Testis (tissue), 3 donors: ENCODE data around the gene ABHD18. TPM values are rescaled to one million over a fixed set of nuclear protein-coding genes. Genes with fewer than 3 reads are reported as not detected.
"Not testable (repeated sequence)": the region's sequence is repeated elsewhere in the genome, so short reads cannot be mapped to it uniquely, and the experiment has no call there.

Source experiments
- DNase-seq: peaks from one replicate; pipeline ENCODE4 v3.0.0-alpha.2; 2019
- H3K27ac ChIP-seq, 2 donors: fragments of 200-600 bp; sonication (generic); one replicate each; pipeline ENCODE4 v1.5.1; 2019
- H3K27me3 ChIP-seq: fragments of 200-600 bp; sonication (generic); one replicate; pipeline ENCODE4 v1.5.1; 2019
- H3K36me3 ChIP-seq: fragments of 200-600 bp; sonication (generic); one replicate; pipeline ENCODE4 v1.5.1; 2017; ENCODE audit warnings: low read depth; ENCODE audit errors: missing control alignments
- H3K4me1 ChIP-seq: fragments of 200-600 bp; sonication (generic); one replicate; pipeline ENCODE4 v1.5.1; 2019
- H3K4me3 ChIP-seq, 2 donors: fragments of 200-600 bp; sonication (generic); one replicate each; pipeline ENCODE4 v1.5.1; 2017 to 2019
- H3K9me3 ChIP-seq: fragments of 200-600 bp; sonication (generic); one replicate; pipeline ENCODE4 v1.5.1; 2017
- CTCF ChIP-seq, 3 experiments: fragments of 450-650 bp in 2 of 3; fragments of 200-600 bp in 1 of 3; sonication (generic) in 1 of 3; IDR thresholded peaks; one replicate each; pipeline ENCODE4 v1.5.1; 2016 to 2019; ENCODE audit warnings: antibody characterized with exemption in 3 of 3, mild to moderate bottlenecking in 2 of 3, moderate library complexity in 1 of 3
- POLR2A ChIP-seq: fragments of 450-650 bp; IDR thresholded peaks from one replicate; pipeline ENCODE4 v1.6.1; 2017; ENCODE audit warnings: antibody characterized with exemption, mild to moderate bottlenecking, moderate library complexity
- WGBS, 2 donors: methylation state at CpG; one replicate each; pipeline ENCODE4 v1.1.5; 2018; 5-methylcytosine and 5-hydroxymethylcytosine counted together
- intact Hi-C: fragments of 100-400 bp; cut with DNase I; formaldehyde crosslinking; loops from one replicate; pipeline ENCODE4 v1.15.1; 2023; ENCODE audit warnings: low total_unique reads
- polyA plus RNA-seq: library from polyadenylated mRNA; stranded (reverse); fragments of 350-450 nt; fragmentation: Illumina TruSeq; extraction: RNeasy Lipid Tissue Mini Kit (QIAGEN cat#74804); gene quantifications from one replicate; pipeline ENCODE4 v1.2.3, GENCODE V29; 2014; ENCODE audit warnings: low read depth, low replicate concordance; ENCODE audit not compliant: insufficient read depth
- total RNA-seq, 2 donors: library from RNA; depleted of rRNA; stranded (reverse); fragments of >200 nt; gene quantifications; one replicate each; pipeline ENCODE4 v1.2.3, GENCODE V29; 2016

ABHD18 gene
- total and polyA plus RNA-seq, 3 donors from 2014 or later, result 5.1 to 9.0 (median 8.6) TPM

DNA sequence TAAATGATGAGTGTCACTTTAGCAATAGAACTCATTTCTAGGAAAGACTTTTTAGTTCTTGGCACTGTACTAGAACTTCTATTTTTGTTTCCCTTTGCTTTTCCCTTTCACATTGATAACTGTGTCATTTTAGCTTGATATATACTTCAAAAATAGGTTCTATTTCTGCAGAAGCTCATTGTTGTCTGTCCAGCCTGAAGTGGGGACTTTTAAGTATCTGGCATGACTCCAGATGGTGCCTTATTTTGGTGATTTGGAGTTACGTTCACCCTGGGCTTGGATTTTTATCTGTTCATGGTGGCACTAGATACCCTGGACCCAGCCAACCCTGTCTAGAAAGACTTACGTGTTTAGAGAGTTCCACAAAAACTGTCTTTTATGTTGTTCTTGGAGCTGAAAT lies 3.4 kb downstream of the ABHD18 start:
- Histone ChIP-seq H3K9me3 (no peaks in the 10 kb centered on the region), H3K27ac (no peak overlapping the region), H3K4me3 (no peak overlapping the region), H3K4me1 (no peaks in the 10 kb centered on the region), H3K27me3 (no peaks in the 10 kb centered on the region), H3K36me3 (no peaks in the 10 kb centered on the region)
- no peak for DNase-seq
- 44 to 52% methylated on average over 2 of the region's 2 CpGs for WGBS, 2 donors
- intact Hi-C loops, result no loop called here
- TF ChIP-seq POLR2A, result no peak
- no peak for TF ChIP-seq CTCF (IDR thresholded peaks at IDR 0.05)

DNA sequence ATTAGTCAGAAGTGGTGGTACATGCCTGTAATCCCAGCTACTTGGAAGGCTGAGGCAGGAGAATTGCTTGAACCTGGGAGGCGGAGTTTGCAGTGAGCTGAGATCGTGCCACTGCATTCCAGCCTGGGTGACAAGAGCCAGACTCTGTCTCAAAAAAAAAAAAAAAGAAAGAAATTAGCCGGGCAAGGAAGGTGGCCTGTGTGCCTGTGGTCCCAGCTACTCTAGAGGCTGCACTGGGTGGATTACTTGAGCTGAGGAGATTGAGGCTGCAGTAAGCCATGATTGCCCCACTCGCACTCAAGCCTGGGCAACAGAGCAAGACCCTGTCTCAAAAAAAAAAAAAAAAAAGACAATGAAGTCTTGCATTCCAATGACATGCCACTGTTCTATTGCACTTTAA lies 5.7 kb downstream of the ABHD18 start:
- not testable (repeated sequence) for DNase-seq, H3K27ac ChIP-seq, H3K4me1 ChIP-seq

DNA sequence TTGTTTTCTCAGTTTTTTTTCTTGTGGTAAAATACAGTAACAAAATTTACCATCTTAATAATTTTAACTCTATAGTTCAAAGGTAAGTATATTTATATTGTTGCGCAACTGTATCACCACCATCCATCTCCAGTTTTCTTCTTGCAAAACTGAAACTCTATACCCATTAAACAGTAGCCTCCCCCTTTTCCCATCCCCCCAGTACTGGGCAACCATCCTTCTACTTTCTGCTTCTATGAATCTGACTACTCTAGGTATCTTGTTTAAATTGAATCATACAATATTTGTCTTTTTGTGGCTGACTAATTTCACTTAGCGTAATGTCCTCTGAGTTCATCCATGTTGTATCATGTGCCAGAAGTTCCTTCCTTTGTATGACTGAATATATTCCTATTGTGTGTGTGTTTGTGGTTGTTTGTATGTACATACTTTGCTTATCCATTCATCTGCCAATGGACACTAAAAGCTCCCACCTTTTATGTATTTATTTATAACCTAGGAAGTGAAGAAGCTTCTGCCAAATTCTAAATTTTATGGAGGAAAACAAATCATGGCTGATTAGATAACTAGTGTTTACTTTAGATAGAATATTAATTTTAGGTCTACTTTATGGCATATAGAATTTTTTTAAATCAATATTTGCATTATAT lies 10.0 kb downstream of the ABHD18 start:
- TF ChIP-seq CTCF (IDR thresholded peaks at IDR 0.05), result no peak
- TF ChIP-seq POLR2A, result no peak
- no peak overlapping the region for H3K27ac ChIP-seq
- 98% methylated on average over 2 of the region's 2 CpGs for WGBS, 2 donors
- H3K36me3 ChIP-seq, result no peaks in the 10 kb centered on the region
- H3K27me3 ChIP-seq, result no peaks in the 10 kb centered on the region
- DNase-seq, result no peak
- H3K4me1 ChIP-seq, result no peaks in the 10 kb centered on the region
- no peak overlapping the region for H3K4me3 ChIP-seq
- intact Hi-C loops, result no loop called here
- no peaks in the 10 kb centered on the region for H3K9me3 ChIP-seq

More for the DNA sequence above, 5.7 kb downstream of the ABHD18 start:
- H3K36me3 ChIP-seq, H3K9me3 ChIP-seq, intact Hi-C loops, H3K4me3 ChIP-seq, H3K27me3 ChIP-seq: not testable (repeated sequence)
- 79 to 88% methylated on average over 4 of the region's 4 CpGs for WGBS, 2 donors

DNA sequence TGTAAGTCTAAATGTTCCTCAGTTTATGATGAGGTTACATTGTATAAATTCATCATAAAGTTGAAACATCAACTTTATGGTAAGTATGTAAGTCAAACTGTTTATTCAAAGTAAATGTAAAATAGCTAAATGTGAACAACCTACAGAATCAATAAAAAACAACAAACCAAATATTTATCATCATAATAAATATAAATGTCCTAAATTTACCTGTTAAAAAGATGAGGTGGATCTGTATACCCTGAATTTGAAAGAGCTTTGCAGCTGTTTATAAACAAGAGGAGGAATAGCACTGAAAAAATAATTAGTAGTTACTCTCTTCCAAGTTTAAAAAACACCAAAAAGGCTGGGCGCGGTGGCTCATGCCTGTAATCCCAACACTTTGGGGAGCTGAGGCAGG lies 13.7 kb downstream of the ABHD18 start:
- Histone ChIP-seq H3K4me1 (no peaks in the 10 kb centered on the region), H3K9me3 (no peaks in the 10 kb centered on the region), H3K27me3 (no peaks in the 10 kb centered on the region), H3K36me3 (no peaks in the 10 kb centered on the region), H3K4me3 (no peak overlapping the region), H3K27ac (no peak overlapping the region)
- 84 to 97% methylated on average over 2 of the region's 2 CpGs for WGBS, 2 donors
- intact Hi-C loops, result no loop called here
- TF ChIP-seq CTCF (IDR thresholded peaks at IDR 0.05) (no peak), POLR2A (no peak)
- DNase-seq, result no peak

DNA sequence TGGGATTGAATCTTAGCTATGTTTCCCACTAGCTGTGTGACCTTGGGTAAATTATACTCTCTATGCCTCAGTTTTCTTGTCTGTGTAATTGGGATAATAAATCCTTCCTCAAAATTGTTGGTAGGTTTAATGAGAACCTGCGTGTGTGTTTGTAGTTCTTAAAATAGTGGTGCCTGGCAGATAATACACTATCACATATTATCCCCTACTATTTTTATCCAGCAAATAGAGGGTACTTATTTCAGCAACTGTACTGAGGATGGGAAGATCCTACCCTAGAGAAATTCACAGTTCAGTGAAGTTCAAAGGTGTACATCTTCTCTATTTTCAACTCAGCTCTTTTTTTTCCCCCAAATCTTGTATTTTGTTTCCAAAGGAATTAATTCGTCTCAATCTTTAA lies 17.2 kb downstream of the ABHD18 start:
- DNase-seq, result no peak
- intact Hi-C loops, result no loop called here
- Histone ChIP-seq H3K27ac (no peak overlapping the region), H3K9me3 (no peaks in the 10 kb centered on the region), H3K4me1 (no peaks in the 10 kb centered on the region), H3K36me3 (no peaks in the 10 kb centered on the region), H3K27me3 (no peaks in the 10 kb centered on the region), H3K4me3 (no peak overlapping the region)
- TF ChIP-seq POLR2A, result no peak
- TF ChIP-seq CTCF (IDR thresholded peaks at IDR 0.05), result no peak
- 85 to 91% methylated on average over 2 of the region's 2 CpGs for WGBS, 2 donors
